ENCODE results near the gene PFDN6. TPM values are rescaled to one million over a fixed set of nuclear protein-coding genes. Genes with fewer than 3 reads are reported as not detected.
A peak's percentile ranks its signal among the peaks of the same experiment; 100 is the strongest.

PFDN6 gene
- total and polyA plus RNA-seq, 9 of the 15 experiments (the other 6 are each of a cell fraction or from before 2014, with no cell fraction given), result 6.8 to 475 (median 216) TPM

DNA sequence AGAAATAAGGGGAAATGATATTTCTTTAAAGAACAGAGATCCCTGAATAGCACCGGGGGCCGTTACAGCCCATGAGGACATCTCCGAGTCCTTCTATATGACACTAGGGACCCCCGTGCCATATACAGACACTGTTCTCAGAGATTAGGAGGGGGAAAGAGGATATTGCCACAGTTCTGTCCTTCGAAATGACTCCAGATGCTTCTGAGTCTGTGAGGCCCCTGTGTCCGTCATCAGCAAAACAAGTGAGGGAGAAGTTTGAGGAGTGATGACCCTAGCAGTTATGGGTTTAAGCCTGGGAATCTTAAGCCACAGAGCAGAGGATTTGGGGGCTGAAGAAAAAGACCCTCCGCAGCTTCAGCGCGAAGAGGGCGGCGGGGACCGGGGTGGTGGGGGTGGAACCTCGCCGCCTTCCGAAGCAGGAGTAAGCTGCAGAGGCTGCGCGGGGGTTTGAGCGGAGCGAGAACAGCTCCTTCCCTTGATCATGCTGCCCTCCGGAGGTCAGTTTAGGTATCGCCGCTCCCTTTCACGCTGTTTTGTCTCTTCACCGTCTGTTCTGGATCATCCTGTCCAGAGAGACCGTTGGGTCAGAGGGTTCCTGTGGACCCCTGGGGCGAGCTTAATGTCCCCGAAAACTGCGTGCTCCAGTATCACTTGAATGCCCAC, 41.3 kb upstream of the PFDN6 start (continued):
- TF ChIP-seq, protein P1, sequence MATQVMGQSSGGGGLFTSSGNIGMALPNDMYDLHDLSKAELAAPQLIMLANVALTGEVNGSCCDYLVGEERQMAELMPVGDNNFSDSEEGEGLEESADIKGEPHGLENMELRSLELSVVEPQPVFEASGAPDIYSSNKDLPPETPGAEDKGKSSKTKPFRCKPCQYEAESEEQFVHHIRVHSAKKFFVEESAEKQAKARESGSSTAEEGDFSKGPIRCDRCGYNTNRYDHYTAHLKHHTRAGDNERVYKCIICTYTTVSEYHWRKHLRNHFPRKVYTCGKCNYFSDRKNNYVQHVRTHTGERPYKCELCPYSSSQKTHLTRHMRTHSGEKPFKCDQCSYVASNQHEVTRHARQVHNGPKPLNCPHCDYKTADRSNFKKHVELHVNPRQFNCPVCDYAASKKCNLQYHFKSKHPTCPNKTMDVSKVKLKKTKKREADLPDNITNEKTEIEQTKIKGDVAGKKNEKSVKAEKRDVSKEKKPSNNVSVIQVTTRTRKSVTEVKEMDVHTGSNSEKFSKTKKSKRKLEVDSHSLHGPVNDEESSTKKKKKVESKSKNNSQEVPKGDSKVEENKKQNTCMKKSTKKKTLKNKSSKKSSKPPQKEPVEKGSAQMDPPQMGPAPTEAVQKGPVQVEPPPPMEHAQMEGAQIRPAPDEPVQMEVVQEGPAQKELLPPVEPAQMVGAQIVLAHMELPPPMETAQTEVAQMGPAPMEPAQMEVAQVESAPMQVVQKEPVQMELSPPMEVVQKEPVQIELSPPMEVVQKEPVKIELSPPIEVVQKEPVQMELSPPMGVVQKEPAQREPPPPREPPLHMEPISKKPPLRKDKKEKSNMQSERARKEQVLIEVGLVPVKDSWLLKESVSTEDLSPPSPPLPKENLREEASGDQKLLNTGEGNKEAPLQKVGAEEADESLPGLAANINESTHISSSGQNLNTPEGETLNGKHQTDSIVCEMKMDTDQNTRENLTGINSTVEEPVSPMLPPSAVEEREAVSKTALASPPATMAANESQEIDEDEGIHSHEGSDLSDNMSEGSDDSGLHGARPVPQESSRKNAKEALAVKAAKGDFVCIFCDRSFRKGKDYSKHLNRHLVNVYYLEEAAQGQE (IDR thresholded peaks at IDR 0.05; ENCODE audit: borderline replicate concordance), result peak; percentile 78
- TF ChIP-seq, protein P1 (CRISPR knock-in tag; IDR thresholded peaks at IDR 0.05; ENCODE audit: low read depth), result no peak
- TF ChIP-seq, protein P2, sequence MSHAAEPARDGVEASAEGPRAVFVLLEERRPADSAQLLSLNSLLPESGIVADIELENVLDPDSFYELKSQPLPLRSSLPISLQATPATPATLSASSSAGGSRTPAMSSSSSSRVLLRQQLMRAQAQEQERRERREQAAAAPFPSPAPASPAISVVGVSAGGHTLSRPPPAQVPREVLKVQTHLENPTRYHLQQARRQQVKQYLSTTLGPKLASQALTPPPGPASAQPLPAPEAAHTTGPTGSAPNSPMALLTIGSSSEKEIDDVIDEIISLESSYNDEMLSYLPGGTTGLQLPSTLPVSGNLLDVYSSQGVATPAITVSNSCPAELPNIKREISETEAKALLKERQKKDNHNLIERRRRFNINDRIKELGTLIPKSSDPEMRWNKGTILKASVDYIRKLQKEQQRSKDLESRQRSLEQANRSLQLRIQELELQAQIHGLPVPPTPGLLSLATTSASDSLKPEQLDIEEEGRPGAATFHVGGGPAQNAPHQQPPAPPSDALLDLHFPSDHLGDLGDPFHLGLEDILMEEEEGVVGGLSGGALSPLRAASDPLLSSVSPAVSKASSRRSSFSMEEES (CRISPR knock-in tag; IDR thresholded peaks at IDR 0.05), result no peak
- TF ChIP-seq, protein P3, sequence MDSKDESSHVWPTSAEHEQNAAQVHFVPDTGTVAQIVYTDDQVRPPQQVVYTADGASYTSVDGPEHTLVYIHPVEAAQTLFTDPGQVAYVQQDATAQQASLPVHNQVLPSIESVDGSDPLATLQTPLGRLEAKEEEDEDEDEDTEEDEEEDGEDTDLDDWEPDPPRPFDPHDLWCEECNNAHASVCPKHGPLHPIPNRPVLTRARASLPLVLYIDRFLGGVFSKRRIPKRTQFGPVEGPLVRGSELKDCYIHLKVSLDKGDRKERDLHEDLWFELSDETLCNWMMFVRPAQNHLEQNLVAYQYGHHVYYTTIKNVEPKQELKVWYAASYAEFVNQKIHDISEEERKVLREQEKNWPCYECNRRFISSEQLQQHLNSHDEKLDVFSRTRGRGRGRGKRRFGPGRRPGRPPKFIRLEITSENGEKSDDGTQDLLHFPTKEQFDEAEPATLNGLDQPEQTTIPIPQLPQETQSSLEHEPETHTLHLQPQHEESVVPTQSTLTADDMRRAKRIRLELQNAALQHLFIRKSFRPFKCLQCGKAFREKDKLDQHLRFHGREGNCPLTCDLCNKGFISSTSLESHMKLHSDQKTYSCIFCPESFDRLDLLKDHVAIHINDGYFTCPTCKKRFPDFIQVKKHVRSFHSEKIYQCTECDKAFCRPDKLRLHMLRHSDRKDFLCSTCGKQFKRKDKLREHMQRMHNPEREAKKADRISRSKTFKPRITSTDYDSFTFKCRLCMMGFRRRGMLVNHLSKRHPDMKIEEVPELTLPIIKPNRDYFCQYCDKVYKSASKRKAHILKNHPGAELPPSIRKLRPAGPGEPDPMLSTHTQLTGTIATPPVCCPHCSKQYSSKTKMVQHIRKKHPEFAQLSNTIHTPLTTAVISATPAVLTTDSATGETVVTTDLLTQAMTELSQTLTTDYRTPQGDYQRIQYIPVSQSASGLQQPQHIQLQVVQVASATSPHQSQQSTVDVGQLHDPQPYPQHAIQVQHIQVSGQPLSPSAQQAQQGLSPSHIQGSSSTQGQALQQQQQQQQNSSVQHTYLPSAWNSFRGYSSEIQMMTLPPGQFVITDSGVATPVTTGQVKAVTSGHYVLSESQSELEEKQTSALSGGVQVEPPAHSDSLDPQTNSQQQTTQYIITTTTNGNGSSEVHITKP (IDR thresholded peaks at IDR 0.05; ENCODE audit: partially characterized antibody), result peak; percentile 7
- TF ChIP-seq YY1 (IDR thresholded peaks at IDR 0.05; ENCODE audit: borderline replicate concordance in 1 of 3, control insufficient read depth in 1 of 3, extremely low read depth in 1 of 3, insufficient read depth in 3 of 3, insufficient read length in 1 of 3, insufficient replicate concordance in 2 of 3, low read depth in 1 of 3, low read length in 2 of 3) (no peak), CXXC5 (CRISPR knock-in tag; IDR thresholded peaks at IDR 0.05) (peak; percentile 35), ZNF764 (CRISPR knock-in tag; IDR thresholded peaks at IDR 0.05; ENCODE audit: low read depth) (no peak), NRF1 (conservative IDR thresholded peaks at IDR 0.05 in 1 of 2, IDR thresholded peaks at IDR 0.05 in 1 of 2) (peak; percentile 76 to 83), NCOA1 (IDR thresholded peaks at IDR 0.05; ENCODE audit: low read depth) (peak; percentile 22; the same call in 1 of the 2 replicates), FOXK1 (CRISPR knock-in tag; IDR thresholded peaks at IDR 0.05; ENCODE audit: borderline replicate concordance) (peak; percentile 80; the same call in 1 of the 2 replicates)
- TF ChIP-seq, protein P4, sequence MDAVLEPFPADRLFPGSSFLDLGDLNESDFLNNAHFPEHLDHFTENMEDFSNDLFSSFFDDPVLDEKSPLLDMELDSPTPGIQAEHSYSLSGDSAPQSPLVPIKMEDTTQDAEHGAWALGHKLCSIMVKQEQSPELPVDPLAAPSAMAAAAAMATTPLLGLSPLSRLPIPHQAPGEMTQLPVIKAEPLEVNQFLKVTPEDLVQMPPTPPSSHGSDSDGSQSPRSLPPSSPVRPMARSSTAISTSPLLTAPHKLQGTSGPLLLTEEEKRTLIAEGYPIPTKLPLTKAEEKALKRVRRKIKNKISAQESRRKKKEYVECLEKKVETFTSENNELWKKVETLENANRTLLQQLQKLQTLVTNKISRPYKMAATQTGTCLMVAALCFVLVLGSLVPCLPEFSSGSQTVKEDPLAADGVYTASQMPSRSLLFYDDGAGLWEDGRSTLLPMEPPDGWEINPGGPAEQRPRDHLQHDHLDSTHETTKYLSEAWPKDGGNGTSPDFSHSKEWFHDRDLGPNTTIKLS (IDR thresholded peaks at IDR 0.05; ENCODE audit: borderline replicate concordance, low read depth), result no peak

Measured in K562 (cell line).